Prostate gland (tissue), 2 donors: ENCODE data around the gene FOXP1.

Source experiments
- POLR2A ChIP-seq: fragments of 450-650 bp; IDR thresholded peaks from one replicate; pipeline ENCODE4 v1.6.1; 2016; ENCODE audit warnings: antibody characterized with exemption, mild to moderate bottlenecking
- TF ChIP-seq, protein P1 (sequence below), 4 experiments: fragments of 200-600 bp in 2 of 4; fragments of 450-650 bp in 2 of 4; sonication (generic) in 2 of 4; IDR thresholded peaks; 1 replicate in 3 of 4; 2 replicates in 1 of 4; pipeline ENCODE4 v1.5.1; 2016 to 2019; ENCODE audit warnings: antibody characterized with exemption in 4 of 4, mild to moderate bottlenecking in 2 of 4, moderate library complexity in 2 of 4

DNA sequence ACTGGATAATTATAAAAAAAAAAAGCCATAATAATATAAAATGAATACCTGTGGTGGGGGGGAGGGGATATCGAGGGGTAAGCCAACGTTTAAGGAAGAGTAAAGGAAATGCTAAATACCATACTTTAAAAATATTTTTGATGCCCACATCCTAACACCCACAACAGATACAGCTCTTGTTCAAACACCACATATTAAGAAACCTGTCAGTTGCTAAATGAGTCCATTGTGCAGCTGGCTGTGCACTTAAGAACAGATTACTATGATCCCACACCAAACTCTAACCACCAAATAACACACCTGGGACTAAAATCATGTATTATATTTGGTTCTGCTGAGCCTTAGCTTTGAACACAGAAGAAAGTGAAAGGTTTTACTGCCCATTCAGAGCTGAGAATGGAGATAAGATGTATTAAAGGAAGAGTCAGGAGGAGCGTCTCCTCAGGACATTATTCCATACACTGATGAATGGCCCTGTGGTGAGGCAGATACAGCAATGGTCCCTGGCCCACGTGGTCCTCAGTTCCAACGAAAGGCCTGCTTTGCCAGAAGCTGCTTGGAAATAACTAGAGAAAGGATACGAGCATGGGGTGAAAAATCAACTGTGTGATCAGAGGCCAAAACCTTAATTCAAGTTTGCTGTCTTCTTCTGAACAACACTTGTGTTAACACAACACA, 515.4 kb downstream of the FOXP1 start:
- TF ChIP-seq, protein P1, sequence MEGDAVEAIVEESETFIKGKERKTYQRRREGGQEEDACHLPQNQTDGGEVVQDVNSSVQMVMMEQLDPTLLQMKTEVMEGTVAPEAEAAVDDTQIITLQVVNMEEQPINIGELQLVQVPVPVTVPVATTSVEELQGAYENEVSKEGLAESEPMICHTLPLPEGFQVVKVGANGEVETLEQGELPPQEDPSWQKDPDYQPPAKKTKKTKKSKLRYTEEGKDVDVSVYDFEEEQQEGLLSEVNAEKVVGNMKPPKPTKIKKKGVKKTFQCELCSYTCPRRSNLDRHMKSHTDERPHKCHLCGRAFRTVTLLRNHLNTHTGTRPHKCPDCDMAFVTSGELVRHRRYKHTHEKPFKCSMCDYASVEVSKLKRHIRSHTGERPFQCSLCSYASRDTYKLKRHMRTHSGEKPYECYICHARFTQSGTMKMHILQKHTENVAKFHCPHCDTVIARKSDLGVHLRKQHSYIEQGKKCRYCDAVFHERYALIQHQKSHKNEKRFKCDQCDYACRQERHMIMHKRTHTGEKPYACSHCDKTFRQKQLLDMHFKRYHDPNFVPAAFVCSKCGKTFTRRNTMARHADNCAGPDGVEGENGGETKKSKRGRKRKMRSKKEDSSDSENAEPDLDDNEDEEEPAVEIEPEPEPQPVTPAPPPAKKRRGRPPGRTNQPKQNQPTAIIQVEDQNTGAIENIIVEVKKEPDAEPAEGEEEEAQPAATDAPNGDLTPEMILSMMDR (IDR thresholded peaks at IDR 0.05), result no peak
- no peak for TF ChIP-seq POLR2A
